Endothelial cell of umbilical vein (primary cell): ENCODE data around the gene DNAJB13.

Experiments
- CTCF ChIP-seq, 2 donors: IDR thresholded peaks; 1 replicate in 1 of 2; 2 replicates in 1 of 2; pipeline ENCODE4 v1.5.1; 2011; ENCODE audit warnings: low read length in 2 of 2, mild to moderate bottlenecking in 2 of 2, moderate library complexity in 2 of 2, control low read depth in 1 of 2, inconsistent platforms in 1 of 2, low read depth in 1 of 2; ENCODE audit not compliant: insufficient read depth in 1 of 2; ENCODE audit errors: extremely low read depth in 1 of 2
- EZH2 ChIP-seq: IDR thresholded peaks from 2 replicates; pipeline ENCODE4 v1.6.1; 2012; ENCODE audit warnings: borderline replicate concordance, low read depth, mild to moderate bottlenecking, moderate library complexity, low read length, inconsistent platforms; ENCODE audit not compliant: severe bottlenecking
- FOS ChIP-seq: IDR thresholded peaks from 2 replicates; pipeline ENCODE4 v1.6.1; 2011; ENCODE audit warnings: mild to moderate bottlenecking, low read length, moderate library complexity, borderline replicate concordance; ENCODE audit not compliant: insufficient read depth
- JUN ChIP-seq: IDR thresholded peaks from 2 replicates; pipeline ENCODE4 v1.6.1; 2011; ENCODE audit warnings: borderline replicate concordance, low read depth; ENCODE audit not compliant: insufficient read length, insufficient read depth
- MAX ChIP-seq: IDR thresholded peaks from 2 replicates; pipeline ENCODE4 v1.6.1; 2011; ENCODE audit not compliant: insufficient read depth, insufficient read length
- POLR2A ChIP-seq: IDR thresholded peaks from 2 replicates; pipeline ENCODE4 v1.6.1; 2012; ENCODE audit warnings: low read depth, mild to moderate bottlenecking, control low read depth, low read length
- POLR2AphosphoS5 ChIP-seq: IDR thresholded peaks from 2 replicates; pipeline ENCODE4 v1.6.1; 2012; ENCODE audit warnings: low read depth, mild to moderate bottlenecking, control low read depth, low read length, moderate library complexity; ENCODE audit not compliant: insufficient read depth

GRCh38 chr11:73976451-73977151 lies 25.8 kb downstream of the DNAJB13 start:
- TF ChIP-seq CTCF (IDR thresholded peaks at IDR 0.05; ENCODE audit: extremely low read depth in 1 of 2, insufficient read depth in 1 of 2, low read depth in 1 of 2, low read length in 2 of 2) (no peak), POLR2A (no peak), MAX (no peak), EZH2 (no peak), FOS (no peak), POLR2AphosphoS5 (no peak), JUN (peak; percentile 11)
